Sigmoid colon (tissue), 4 donors: ENCODE results near the gene DICER1.

Source experiments
- CTCF ChIP-seq, 4 experiments: fragments of 450-650 bp in 3 of 4; fragments of 200-600 bp in 1 of 4; IDR thresholded peaks; one replicate each; pipeline ENCODE4 v1.5.1; 2016 to 2019; ENCODE audit warnings: antibody characterized with exemption in 4 of 4, mild to moderate bottlenecking in 3 of 4, moderate library complexity in 2 of 4
- EP300 ChIP-seq, 4 donors: sonication (generic); formaldehyde crosslinking; IDR thresholded peaks; one replicate each; pipeline ENCODE4 v1.6.1; 2017; ENCODE audit warnings: antibody characterized with exemption in 4 of 4
- POLR2A ChIP-seq, 2 donors: fragments of 450-650 bp; IDR thresholded peaks; one replicate each; pipeline ENCODE4 v1.6.1; 2016; ENCODE audit warnings: antibody characterized with exemption in 2 of 2, mild to moderate bottlenecking in 2 of 2, moderate library complexity in 2 of 2

GRCh38 chr14:95200404-95200803, 43.1 kb upstream of the DICER1 start:
- no peak for TF ChIP-seq CTCF (IDR thresholded peaks at IDR 0.05)
- no peak for TF ChIP-seq EP300 (IDR thresholded peaks at IDR 0.05)
- no peak for TF ChIP-seq POLR2A (IDR thresholded peaks at IDR 0.05)
